ENCODE data around the gene ANKRD13C.

GRCh38 chr1:70239940-70240339, 114.6 kb downstream of the ANKRD13C start:
- TF ChIP-seq, protein P1, sequence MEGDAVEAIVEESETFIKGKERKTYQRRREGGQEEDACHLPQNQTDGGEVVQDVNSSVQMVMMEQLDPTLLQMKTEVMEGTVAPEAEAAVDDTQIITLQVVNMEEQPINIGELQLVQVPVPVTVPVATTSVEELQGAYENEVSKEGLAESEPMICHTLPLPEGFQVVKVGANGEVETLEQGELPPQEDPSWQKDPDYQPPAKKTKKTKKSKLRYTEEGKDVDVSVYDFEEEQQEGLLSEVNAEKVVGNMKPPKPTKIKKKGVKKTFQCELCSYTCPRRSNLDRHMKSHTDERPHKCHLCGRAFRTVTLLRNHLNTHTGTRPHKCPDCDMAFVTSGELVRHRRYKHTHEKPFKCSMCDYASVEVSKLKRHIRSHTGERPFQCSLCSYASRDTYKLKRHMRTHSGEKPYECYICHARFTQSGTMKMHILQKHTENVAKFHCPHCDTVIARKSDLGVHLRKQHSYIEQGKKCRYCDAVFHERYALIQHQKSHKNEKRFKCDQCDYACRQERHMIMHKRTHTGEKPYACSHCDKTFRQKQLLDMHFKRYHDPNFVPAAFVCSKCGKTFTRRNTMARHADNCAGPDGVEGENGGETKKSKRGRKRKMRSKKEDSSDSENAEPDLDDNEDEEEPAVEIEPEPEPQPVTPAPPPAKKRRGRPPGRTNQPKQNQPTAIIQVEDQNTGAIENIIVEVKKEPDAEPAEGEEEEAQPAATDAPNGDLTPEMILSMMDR (conservative IDR thresholded peaks at IDR 0.05; ENCODE audit: low read depth, low read length): no peak
- no peak for TF ChIP-seq EZH2 (IDR thresholded peaks at IDR 0.05; ENCODE audit: borderline replicate concordance, low read depth, low read length, poor library complexity, severe bottlenecking)

Data from A673 (cell line).